CD4-positive, CD25-positive, alpha-beta regulatory T cell (primary cell): ENCODE results near the gene IGFBP5. TPM values are rescaled to one million over a fixed set of nuclear protein-coding genes. Genes with fewer than 3 reads are reported as not detected.

ENCODE experiments used
- ATAC-seq, 2 donors: fragments of 150-1000 bp; cut with Tn5 transposase; one replicate each; pipeline ENCODE4 v1.10.0; 2021; ENCODE audit warnings: low read depth in 2 of 2, moderate number of reproducible peaks in 2 of 2, moderate library complexity in 1 of 2
- DNase-seq, 3 donors: peaks; one replicate each; pipeline versions ENCODE4 v3.0.0 to v3.0.0-alpha.2; 2012 to 2022; ENCODE audit warnings: mixed read lengths in 1 of 3
- H3K27ac ChIP-seq: one replicate; pipeline ENCODE4 v1.7.0; 2013; ENCODE audit warnings: mild to moderate bottlenecking, low read length; ENCODE audit not compliant: insufficient read depth, poor library complexity, severe bottlenecking
- H3K27me3 ChIP-seq: one replicate; pipeline ENCODE4 v1.7.0; 2013; ENCODE audit warnings: low read length; ENCODE audit not compliant: control insufficient read depth, insufficient read depth
- H3K36me3 ChIP-seq: one replicate; pipeline ENCODE4 v1.7.0; 2013; ENCODE audit warnings: mild to moderate bottlenecking, low read length, moderate library complexity; ENCODE audit not compliant: control insufficient read depth, insufficient read depth
- H3K4me1 ChIP-seq: 2 replicates; pipeline ENCODE4 v1.7.0; 2013; ENCODE audit warnings: mild to moderate bottlenecking, low read length; ENCODE audit not compliant: insufficient read depth, control insufficient read depth, poor library complexity, severe bottlenecking
- H3K4me3 ChIP-seq: one replicate; pipeline ENCODE4 v1.7.0; 2013; ENCODE audit warnings: low read depth, mild to moderate bottlenecking, low read length, moderate library complexity
- H3K9me3 ChIP-seq, 2 experiments: 1 replicate in 1 of 2; 2 replicates in 1 of 2; pipeline ENCODE4 v1.7.0; 2013; ENCODE audit warnings: low read length in 2 of 2, mild to moderate bottlenecking in 1 of 2, moderate library complexity in 1 of 2; ENCODE audit not compliant: control insufficient read depth in 2 of 2
- H3K27ac Mint-ChIP-seq, 3 donors: one replicate each; pipeline ENCODE4 v1.8.0; 2020 to 2022; ENCODE audit warnings: mild to moderate bottlenecking in 3 of 3, mixed read lengths in 3 of 3, moderate library complexity in 2 of 3
- H3K27me3 Mint-ChIP-seq: one replicate; pipeline ENCODE4 v1.8.0; 2022; ENCODE audit warnings: mild to moderate bottlenecking, mixed read lengths
- H3K36me3 Mint-ChIP-seq: one replicate; pipeline ENCODE4 v1.8.0; 2020; ENCODE audit warnings: mixed read lengths
- H3K4me1 Mint-ChIP-seq, 4 donors: one replicate each; pipeline ENCODE4 v1.8.0; 2020 to 2022; ENCODE audit warnings: mixed read lengths in 4 of 4, mild to moderate bottlenecking in 1 of 4
- H3K4me3 Mint-ChIP-seq, 4 donors: one replicate each; pipeline ENCODE4 v1.8.0; 2020 to 2022; ENCODE audit warnings: mild to moderate bottlenecking in 4 of 4, mixed read lengths in 4 of 4, moderate library complexity in 3 of 4
- H3K9me3 Mint-ChIP-seq, 7 donors: one replicate each; pipeline ENCODE4 v1.8.0; 2020 to 2022; ENCODE audit warnings: mixed read lengths in 7 of 7, mild to moderate bottlenecking in 3 of 7, moderate library complexity in 2 of 7
- polyA plus RNA-seq, 4 donors: library from polyadenylated mRNA; unstranded; fragments of 300-500 nt; fragmentation: Illumina TruSeq; gene quantifications; one replicate each; pipeline ENCODE4 v1.2.3, GENCODE V29; 2021
- total RNA-seq: library from RNA; stranded (reverse); gene quantifications from one replicate; pipeline ENCODE4 v1.2.3, GENCODE V29; 2022

Gene IGFBP5
- total and polyA plus RNA-seq, 5 donors from 2014 or later: 0.05 TPM; not detected in 4

DNA sequence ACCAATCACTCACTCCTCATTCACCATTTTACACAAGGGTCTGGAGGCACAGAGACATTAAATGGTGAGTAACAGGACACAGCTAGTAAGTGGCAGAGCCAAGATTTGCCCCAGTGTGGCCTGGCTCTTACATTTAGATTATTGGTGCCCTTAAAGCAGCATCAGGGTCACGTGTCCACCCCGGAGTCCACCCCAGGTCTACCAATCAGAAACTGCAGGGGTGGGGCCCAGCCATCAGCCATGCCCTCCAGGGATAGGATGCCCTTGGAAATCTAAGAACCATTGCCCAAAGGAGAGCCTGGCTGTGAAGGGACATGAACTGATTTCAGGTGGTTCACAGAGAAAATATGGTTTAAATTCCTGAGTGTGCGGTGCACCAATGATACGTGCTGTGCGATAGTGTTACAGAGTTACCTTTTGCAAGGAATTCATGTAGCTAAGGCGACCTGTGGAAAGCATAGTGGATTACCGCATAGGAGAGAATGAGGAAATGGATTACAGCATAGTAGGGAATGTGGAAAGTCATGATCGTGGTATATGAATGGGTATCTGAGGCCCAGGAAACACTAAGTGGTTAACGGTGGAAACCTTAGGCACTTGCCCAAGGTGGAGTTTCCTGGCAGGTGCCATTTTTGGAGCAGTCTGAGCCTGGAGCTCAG, 17.8 kb downstream of the IGFBP5 start:
- DNase-seq (no peak), ATAC-seq (no peak)
- Mint-ChIP-seq H3K27me3 (peaks cover 11% of the 10 kb centered on the region), H3K4me3 (no peak overlapping the region), H3K4me1 (peaks cover 0 to 6% (median under 1%) of the 10 kb centered on the region in 4 donors), H3K36me3 (no peaks in the 10 kb centered on the region), H3K27ac (no peak overlapping the region), H3K9me3 (peaks cover 0 to 2% (median 0%) of the 10 kb centered on the region in 7 donors)
- Histone ChIP-seq H3K4me3 (no peak overlapping the region), H3K36me3 (no peaks in the 10 kb centered on the region), H3K4me1 (no peaks in the 10 kb centered on the region), H3K9me3 (no peaks in the 10 kb centered on the region), H3K27me3 (no peaks in the 10 kb centered on the region), H3K27ac (no peak overlapping the region)

DNA sequence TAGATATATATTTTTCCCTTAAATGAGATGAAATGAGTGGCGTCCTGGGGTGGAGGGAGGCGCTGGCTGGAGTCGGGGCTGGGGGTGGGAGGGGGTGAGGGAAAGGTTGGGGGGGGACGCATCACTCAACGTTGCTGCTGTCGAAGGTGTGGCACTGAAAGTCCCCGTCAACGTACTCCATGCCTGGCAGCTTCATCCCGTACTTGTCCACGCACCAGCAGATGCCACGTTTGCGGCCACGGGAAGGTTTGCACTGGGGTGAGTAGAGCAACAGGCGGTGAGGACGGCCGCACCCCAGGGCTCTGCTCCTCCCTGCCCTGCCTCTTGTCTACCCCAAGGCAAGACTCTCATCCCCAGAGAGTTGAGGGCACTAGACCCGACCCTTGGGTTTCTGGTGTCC, 18.7 kb downstream of the IGFBP5 start:
- ATAC-seq (no peak), DNase-seq (no peak)
- Mint-ChIP-seq H3K4me3 (no peak overlapping the region), H3K27me3 (peaks cover 4% of the 10 kb centered on the region), H3K9me3 (peaks cover 0 to 2% (median 0%) of the 10 kb centered on the region in 7 donors), H3K27ac (no peak overlapping the region), H3K4me1 (no peaks in the 10 kb centered on the region), H3K36me3 (no peaks in the 10 kb centered on the region)
- Histone ChIP-seq H3K4me3 (no peak overlapping the region), H3K9me3 (no peaks in the 10 kb centered on the region), H3K36me3 (no peaks in the 10 kb centered on the region), H3K27me3 (no peaks in the 10 kb centered on the region), H3K27ac (no peak overlapping the region), H3K4me1 (no peaks in the 10 kb centered on the region)

DNA sequence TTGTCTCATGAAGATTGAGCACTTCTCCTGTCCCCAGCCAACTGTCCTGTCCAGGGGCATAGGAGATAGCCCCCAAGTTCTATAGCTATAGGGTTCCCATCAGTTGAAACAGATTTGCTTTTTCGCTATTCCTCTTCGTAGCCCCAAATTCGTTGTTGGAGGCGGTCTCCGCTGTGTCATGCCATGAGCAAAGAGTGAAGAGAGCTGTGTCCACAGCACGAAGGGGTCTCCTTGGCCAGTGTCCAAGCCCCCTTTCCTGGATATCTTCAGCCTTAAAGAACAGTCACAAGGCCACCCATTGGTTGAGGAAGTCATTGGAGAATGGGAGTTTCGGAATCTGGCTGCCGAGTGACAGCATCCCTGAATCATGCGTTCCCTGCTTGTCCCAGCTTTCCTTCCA, 21.0 kb downstream of the IGFBP5 start:
- DNase-seq (no peak), ATAC-seq (no peak)
- H3K27ac Mint-ChIP-seq: no peak overlapping the region
- Histone ChIP-seq H3K9me3 (no peaks in the 10 kb centered on the region), H3K27me3 (no peaks in the 10 kb centered on the region), H3K4me1 (no peaks in the 10 kb centered on the region), H3K4me3 (no peak overlapping the region), H3K36me3 (no peaks in the 10 kb centered on the region), H3K27ac (no peak overlapping the region)
- H3K27me3 Mint-ChIP-seq: peaks cover 1% of the 10 kb centered on the region
- no peaks in the 10 kb centered on the region for H3K36me3 Mint-ChIP-seq
- no peaks in the 10 kb centered on the region for H3K4me1 Mint-ChIP-seq
- H3K4me3 Mint-ChIP-seq: no peak overlapping the region
- peaks cover 0 to 2% (median 0%) of the 10 kb centered on the region in 7 donors for H3K9me3 Mint-ChIP-seq

DNA sequence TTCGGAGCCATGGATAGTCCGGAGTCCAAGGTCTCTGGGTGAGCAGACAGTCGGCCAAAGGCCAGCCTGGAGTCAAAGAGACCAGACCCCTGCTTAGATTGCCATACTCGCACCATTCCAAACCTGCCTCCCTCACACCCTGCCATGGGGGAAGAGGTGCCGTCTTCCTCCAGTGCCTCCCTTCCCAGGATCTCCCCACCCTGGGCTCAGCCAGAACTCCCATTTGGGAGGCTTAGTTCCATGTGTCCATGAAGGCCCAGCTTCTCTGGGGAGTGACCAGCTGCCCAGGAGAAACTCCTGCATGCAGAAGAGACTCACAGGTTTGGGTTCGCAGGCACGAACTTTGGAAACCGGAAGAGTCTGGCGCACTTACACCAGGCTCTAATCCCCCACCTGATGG, 21.7 kb downstream of the IGFBP5 start:
- Mint-ChIP-seq H3K27ac (no peak overlapping the region), H3K27me3 (peaks cover 7% of the 10 kb centered on the region), H3K36me3 (no peaks in the 10 kb centered on the region), H3K4me1 (no peaks in the 10 kb centered on the region), H3K9me3 (peaks cover 0 to 2% (median 0%) of the 10 kb centered on the region in 7 donors), H3K4me3 (no peak overlapping the region)
- Histone ChIP-seq H3K36me3 (no peaks in the 10 kb centered on the region), H3K27me3 (no peaks in the 10 kb centered on the region), H3K4me1 (no peaks in the 10 kb centered on the region), H3K4me3 (no peak overlapping the region), H3K9me3 (no peaks in the 10 kb centered on the region), H3K27ac (no peak overlapping the region)
- DNase-seq: no peak
- no peak for ATAC-seq

DNA sequence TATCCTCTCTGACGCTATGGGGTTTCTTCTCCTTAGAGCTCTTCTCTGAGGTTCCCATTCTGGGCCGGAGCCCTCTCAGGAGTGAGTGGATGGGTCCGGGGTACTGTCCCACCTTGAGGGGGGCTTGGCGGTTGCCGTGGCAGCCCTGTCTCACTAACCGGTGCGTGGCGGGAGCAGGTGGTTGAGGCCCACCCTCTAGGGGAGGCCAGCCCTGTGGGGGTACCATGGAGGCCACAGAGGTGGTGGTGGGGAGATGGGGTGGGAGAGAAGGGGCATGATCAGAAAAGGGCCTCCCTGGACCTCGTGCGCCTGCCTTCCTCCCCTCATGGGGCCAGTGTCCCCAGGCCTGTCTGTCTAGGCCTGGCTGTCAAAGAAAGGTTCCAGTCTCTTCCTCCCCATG, 22.3 kb downstream of the IGFBP5 start:
- H3K4me1 Mint-ChIP-seq: no peaks in the 10 kb centered on the region

DNA sequence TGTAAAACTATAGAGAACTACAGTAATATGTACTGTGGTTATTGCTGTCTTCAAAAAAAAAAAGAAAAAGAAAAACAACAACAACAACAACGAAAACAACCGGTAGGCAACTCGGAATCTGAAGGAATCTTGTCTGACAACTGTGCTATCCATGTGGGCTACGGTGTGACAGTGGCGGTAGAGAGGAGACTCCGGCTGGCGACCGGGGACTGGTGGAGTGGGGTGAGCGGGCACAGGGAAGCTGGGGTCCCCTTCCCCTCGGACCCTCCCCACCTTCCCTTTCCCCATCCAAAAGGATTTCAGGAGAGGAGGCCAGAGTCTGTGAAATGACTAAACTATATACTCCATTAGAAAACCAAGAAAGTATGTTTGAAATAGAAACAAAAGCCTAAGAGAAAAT, 22.9 kb downstream of the IGFBP5 start:
- H3K9me3 ChIP-seq: no peaks in the 10 kb centered on the region
- no peaks in the 10 kb centered on the region for H3K9me3 Mint-ChIP-seq
- H3K36me3 ChIP-seq: no peaks in the 10 kb centered on the region
- DNase-seq: no peak
- H3K27ac Mint-ChIP-seq: no peak overlapping the region
- peaks cover 7% of the 10 kb centered on the region for H3K27me3 Mint-ChIP-seq
- no peaks in the 10 kb centered on the region for H3K4me1 ChIP-seq
- no peak overlapping the region for H3K27ac ChIP-seq
- no peaks in the 10 kb centered on the region for H3K27me3 ChIP-seq
- no peak overlapping the region for H3K4me3 ChIP-seq
- no peaks in the 10 kb centered on the region for H3K36me3 Mint-ChIP-seq
- no peaks in the 10 kb centered on the region for H3K4me1 Mint-ChIP-seq
- H3K4me3 Mint-ChIP-seq: no peak overlapping the region
- no peak for ATAC-seq

More for the DNA sequence above, 22.3 kb downstream of the IGFBP5 start:
- Mint-ChIP-seq H3K27me3 (peaks cover 7% of the 10 kb centered on the region), H3K36me3 (no peaks in the 10 kb centered on the region), H3K27ac (no peak overlapping the region), H3K9me3 (peaks cover 0 to 2% (median 0%) of the 10 kb centered on the region in 7 donors), H3K4me3 (no peak overlapping the region)
- Histone ChIP-seq H3K27ac (no peak overlapping the region), H3K4me3 (no peak overlapping the region), H3K9me3 (no peaks in the 10 kb centered on the region), H3K27me3 (no peaks in the 10 kb centered on the region), H3K36me3 (no peaks in the 10 kb centered on the region), H3K4me1 (no peaks in the 10 kb centered on the region)
- DNase-seq: no peak
- ATAC-seq: no peak

DNA sequence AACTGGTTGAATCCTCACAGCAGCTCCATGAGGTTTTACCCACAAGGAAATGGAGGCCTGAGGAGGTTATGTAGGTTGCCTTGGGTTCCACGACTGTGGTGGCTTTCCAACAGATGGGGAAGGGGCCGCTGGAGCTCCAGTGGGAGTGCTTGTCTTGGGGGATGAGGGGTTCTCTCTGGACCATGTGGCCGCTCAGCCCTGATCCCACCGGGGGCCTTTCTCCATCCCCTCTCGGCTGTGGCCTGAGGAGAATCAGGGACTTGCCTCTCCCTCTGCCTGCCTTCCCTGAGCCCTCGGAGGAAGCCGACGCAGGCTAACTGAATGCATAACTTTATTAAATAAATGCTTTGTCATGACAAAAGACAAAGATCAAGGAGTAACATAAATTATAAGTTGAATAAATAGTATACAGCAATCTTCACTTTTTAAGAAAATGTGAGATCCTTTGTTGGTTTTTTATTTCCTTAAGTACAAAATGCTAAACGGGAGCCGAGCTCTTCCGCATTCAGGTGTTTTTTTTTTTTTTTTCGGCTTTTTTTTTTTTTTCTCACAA, 23.5 kb downstream of the IGFBP5 start:
- H3K27me3 ChIP-seq: no peaks in the 10 kb centered on the region
- Mint-ChIP-seq H3K4me3 (no peak overlapping the region), H3K27me3 (peaks cover 7% of the 10 kb centered on the region), H3K27ac (no peak overlapping the region), H3K9me3 (no peaks in the 10 kb centered on the region), H3K4me1 (peaks cover 0 to under 1% (median 0%) of the 10 kb centered on the region in 4 donors), H3K36me3 (no peaks in the 10 kb centered on the region)
- no peak for DNase-seq
- no peaks in the 10 kb centered on the region for H3K4me1 ChIP-seq
- H3K4me3 ChIP-seq: no peak overlapping the region
- no peaks in the 10 kb centered on the region for H3K9me3 ChIP-seq
- H3K36me3 ChIP-seq: no peaks in the 10 kb centered on the region
- H3K27ac ChIP-seq: no peak overlapping the region
- ATAC-seq: no peak

DNA sequence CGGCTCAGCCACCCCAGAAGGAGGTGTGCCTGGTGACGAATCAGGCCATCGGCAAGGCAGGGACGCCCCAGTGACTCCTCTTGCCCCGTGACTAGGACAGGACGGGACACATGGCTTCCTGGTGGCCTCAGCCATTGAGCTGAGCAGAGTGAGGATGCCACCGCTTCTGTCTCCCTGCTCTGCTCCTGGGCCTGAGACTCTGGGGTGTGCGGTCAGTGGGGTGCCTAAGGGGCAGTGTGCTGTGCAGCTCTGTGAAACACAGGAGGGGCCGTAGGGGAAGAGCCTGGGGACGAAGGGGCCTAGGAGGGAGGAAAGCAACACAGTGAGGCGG, 24.3 kb downstream of the IGFBP5 start:
- Mint-ChIP-seq H3K4me3 (no peak overlapping the region), H3K27me3 (peaks cover 10% of the 10 kb centered on the region), H3K9me3 (no peaks in the 10 kb centered on the region), H3K36me3 (no peaks in the 10 kb centered on the region), H3K4me1 (peaks cover 0 to 5% (median 2%) of the 10 kb centered on the region in 4 donors), H3K27ac (no peak overlapping the region)
- H3K9me3 ChIP-seq: no peaks in the 10 kb centered on the region
- ATAC-seq (no peak), DNase-seq (no peak)
- no peak overlapping the region for H3K4me3 ChIP-seq
- H3K27ac ChIP-seq: no peak overlapping the region
- no peaks in the 10 kb centered on the region for H3K4me1 ChIP-seq
- no peaks in the 10 kb centered on the region for H3K27me3 ChIP-seq
- H3K36me3 ChIP-seq: no peaks in the 10 kb centered on the region
